Transverse colon (tissue), 4 donors: Measurements from ENCODE around the gene PRSS53. TPM values are rescaled to one million over a fixed set of nuclear protein-coding genes. Genes with fewer than 3 reads are reported as not detected.

Experiments used
- DNase-seq: peaks from one replicate; pipeline ENCODE4 v3.0.0-alpha.2; 2019
- H3K27ac ChIP-seq, 4 donors: fragments of 200-600 bp; sonication (generic); 2 replicates each; pipeline ENCODE4 v1.5.1; 2016 to 2018; ENCODE audit warnings: inconsistent platforms in 4 of 4
- H3K27me3 ChIP-seq: fragments of 200-600 bp; sonication (generic); 2 replicates; pipeline ENCODE4 v1.5.1; 2017; ENCODE audit warnings: inconsistent platforms
- H3K36me3 ChIP-seq, 4 donors: fragments of 200-600 bp; sonication (generic); 2 replicates each; pipeline ENCODE4 v1.5.1; 2017 to 2019; ENCODE audit warnings: inconsistent platforms in 4 of 4
- H3K4me1 ChIP-seq, 4 donors: fragments of 200-600 bp; sonication (generic); 2 replicates each; pipeline ENCODE4 v1.5.1; 2017 to 2020; ENCODE audit warnings: inconsistent platforms in 4 of 4
- H3K4me3 ChIP-seq, 4 donors: fragments of 200-600 bp; sonication (generic); 1 replicate in 1 of 4; 2 replicates in 3 of 4; pipeline versions ENCODE4 v1.5.1 to v1.6.1; 2017 to 2019; ENCODE audit warnings: inconsistent platforms in 4 of 4
- H3K9me3 ChIP-seq, 2 donors: fragments of 200-600 bp; sonication (generic); 2 replicates each; pipeline ENCODE4 v1.5.1; 2017 to 2019; ENCODE audit warnings: inconsistent platforms in 2 of 2
- CTCF ChIP-seq, 5 experiments: fragments of 200-600 bp in 3 of 5; fragments of 450-650 bp in 2 of 5; sonication (generic) in 3 of 5; IDR thresholded peaks; 1 replicate in 2 of 5; 2 replicates in 3 of 5; pipeline ENCODE4 v1.5.1; 2016 to 2017; ENCODE audit warnings: antibody characterized with exemption in 5 of 5, inconsistent platforms in 3 of 5, mild to moderate bottlenecking in 2 of 5, moderate library complexity in 1 of 5
- EP300 ChIP-seq: sonication (generic); formaldehyde crosslinking; IDR thresholded peaks from one replicate; pipeline ENCODE4 v1.6.1; 2017; ENCODE audit warnings: antibody characterized with exemption, low read depth
- POLR2A ChIP-seq: fragments of 450-650 bp; IDR thresholded peaks from one replicate; pipeline ENCODE4 v1.6.1; 2016; ENCODE audit warnings: antibody characterized with exemption, mild to moderate bottlenecking, moderate library complexity
- POLR2AphosphoS5 ChIP-seq, 3 donors: sonication (generic); formaldehyde crosslinking; IDR thresholded peaks; one replicate each; pipeline ENCODE4 v1.6.1; 2016; ENCODE audit warnings: antibody characterized with exemption in 3 of 3
- WGBS, 2 donors: methylation state at CpG; one replicate each; pipeline ENCODE4 v1.1.5; 2018; ENCODE audit warnings: low coverage in 1 of 2; 5-methylcytosine and 5-hydroxymethylcytosine counted together
- in situ Hi-C, 4 donors: fragments of 200-750 bp; cut with MboI; loops; one replicate each; pipeline versions ENCODE4 v1.15.0 to v1.15.1; 2017; ENCODE audit warnings: low sequenced_read_pairs in 3 of 4, low pct_ligation_motif_present in 1 of 4, low pct_unique_long_range_greater_than_20kb in 1 of 4
- intact Hi-C: fragments of 100-400 bp; cut with DNase I; formaldehyde crosslinking; loops from one replicate; pipeline ENCODE4 v1.15.1; 2023; ENCODE audit warnings: low total_unique reads
- total RNA-seq, 4 donors: library from RNA; depleted of rRNA; stranded (reverse); fragments of >200 nt; gene quantifications; one replicate each; pipeline ENCODE4 v1.1.0, GENCODE V29; 2016

Gene PRSS53
- total RNA-seq, 4 donors from 2014 or later, result 1.1 to 5.2 (median 3.1) TPM

GRCh38 chr16:31073142-31073969, 15.4 kb downstream of the PRSS53 start:
- Histone ChIP-seq H3K27ac (peak overlapping the region; percentile 94 to 97 (median 96)), H3K4me3 (peak overlapping the region; percentile 75 to 97 (median 91)), H3K9me3 (no peaks in the 10 kb centered on the region), H3K36me3 (peaks cover 0 to 21% (median 4%) of the 10 kb centered on the region in 4 donors), H3K4me1 (peaks cover 14 to 31% (median 24%) of the 10 kb centered on the region in 4 donors), H3K27me3 (no peaks in the 10 kb centered on the region)
- intact Hi-C loops, result no loop called here
- TF ChIP-seq POLR2AphosphoS5 (IDR thresholded peaks at IDR 0.05), result peak; percentile 1 to 27 (median 6)
- no peak for TF ChIP-seq POLR2A
- peak; percentile 94 for DNase-seq
- 1% methylated on average over 82 of the region's 83 CpGs; no CpG with 5 or more reads in 1 of the 2 donors for WGBS, 2 donors
- in situ Hi-C loops, result no loop called here

GRCh38 chr16:31072540-31073141, 16.1 kb downstream of the PRSS53 start:
- no peak for TF ChIP-seq EP300
- no peak for TF ChIP-seq POLR2A
- no peak for TF ChIP-seq CTCF (IDR thresholded peaks at IDR 0.05)
- no peak for TF ChIP-seq POLR2AphosphoS5 (IDR thresholded peaks at IDR 0.05)
- 0% methylated on average over 27 of the region's 27 CpGs; no CpG with 5 or more reads in 1 of the 2 donors for WGBS, 2 donors
- H3K27me3 ChIP-seq, result no peaks in the 10 kb centered on the region
- H3K27ac ChIP-seq, result peak overlapping the region; percentile 94 to 97 (median 96)
- H3K9me3 ChIP-seq, result no peaks in the 10 kb centered on the region
- H3K4me1 ChIP-seq, result peaks cover 14 to 31% (median 24%) of the 10 kb centered on the region in 4 donors
- peaks cover 0 to 14% (median under 1%) of the 10 kb centered on the region in 4 donors for H3K36me3 ChIP-seq
- peak overlapping the region; percentile 75 to 97 (median 91) for H3K4me3 ChIP-seq
- intact Hi-C loops (no loop called here), in situ Hi-C loops (no loop called here)
- DNase-seq, result peak; percentile 38

GRCh38 chr16:31071861-31072260, 16.9 kb downstream of the PRSS53 start:
- H3K27me3 ChIP-seq, result no peaks in the 10 kb centered on the region
- no peak for TF ChIP-seq POLR2AphosphoS5 (IDR thresholded peaks at IDR 0.05)
- no peak for TF ChIP-seq EP300
- TF ChIP-seq POLR2A, result no peak
- no peak for TF ChIP-seq CTCF (IDR thresholded peaks at IDR 0.05)
- intact Hi-C loops, result no loop called here
- in situ Hi-C loops, result no loop called here
- H3K36me3 ChIP-seq, result peaks cover 0 to 6% (median 0%) of the 10 kb centered on the region in 4 donors
- no peaks in the 10 kb centered on the region for H3K9me3 ChIP-seq
- H3K4me3 ChIP-seq, result peak overlapping the region in 1 of 4 donors; percentile 91
- H3K27ac ChIP-seq, result peak overlapping the region in 3 of 4 donors; percentile 94 to 97 (median 95)
- peaks cover 14 to 31% (median 24%) of the 10 kb centered on the region in 4 donors for H3K4me1 ChIP-seq
- 14 to 32% methylated on average over 3 to 4 of the region's 4 CpGs for WGBS, 2 donors
- no peak for DNase-seq

GRCh38 chr16:31067342-31067741, 21.4 kb downstream of the PRSS53 start:
- no peaks in the 10 kb centered on the region for H3K9me3 ChIP-seq
- no peaks in the 10 kb centered on the region for H3K27me3 ChIP-seq
- no peak overlapping the region for H3K4me3 ChIP-seq
- H3K4me1 ChIP-seq, result peaks cover 8 to 26% (median 15%) of the 10 kb centered on the region in 4 donors
- in situ Hi-C loops, result no loop called here
- no peak for DNase-seq
- H3K27ac ChIP-seq, result no peak overlapping the region
- 89 to 96% methylated on average over 3 of the region's 3 CpGs for WGBS, 2 donors
- TF ChIP-seq CTCF (IDR thresholded peaks at IDR 0.05) (no peak), EP300 (no peak), POLR2A (no peak), POLR2AphosphoS5 (IDR thresholded peaks at IDR 0.05) (no peak)
- no peaks in the 10 kb centered on the region for H3K36me3 ChIP-seq
- intact Hi-C loops, result no loop called here
